ENCODE measurements around the gene SLC35B4.

SLC35B4 gene

DNA sequence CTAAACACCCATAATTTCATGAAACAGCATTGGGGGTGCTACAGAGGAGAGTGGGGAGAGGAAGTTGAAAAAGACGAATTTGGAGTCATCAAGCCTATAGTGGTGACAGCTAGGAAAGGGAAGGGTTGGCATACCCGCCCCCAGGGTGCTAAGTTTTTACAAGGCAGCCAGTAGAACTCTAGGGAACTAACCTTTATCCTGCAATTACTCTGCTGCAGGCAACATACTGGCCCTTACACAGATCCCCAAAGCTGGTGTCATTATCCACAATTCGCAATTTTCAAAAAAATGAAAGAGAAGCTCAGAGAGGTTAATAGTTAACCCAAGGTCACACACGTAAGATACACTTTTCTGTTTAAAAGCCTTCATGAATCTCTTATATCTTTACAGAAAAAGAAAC is 14.2 kb upstream of the SLC35B4 start:
- H3K9me3 ChIP-seq (ENCODE audit: control insufficient read depth, low read length), result peaks cover 3% of the 10 kb centered on the region
- H3K4me3 ChIP-seq (ENCODE audit: low read length), result no peak overlapping the region
- no peak for DNase-seq (ENCODE audit: low read depth)
- no peaks in the 10 kb centered on the region for H3K36me3 ChIP-seq (ENCODE audit: control insufficient read depth, insufficient read depth, low read length, severe bottlenecking)
- no peak overlapping the region for H3K9ac ChIP-seq (ENCODE audit: low read length)
- H3K27me3 ChIP-seq (replicated peaks; ENCODE audit: control insufficient read depth, insufficient read depth, low read length), result peaks cover 32% of the 10 kb centered on the region
- H3K4me1 ChIP-seq (ENCODE audit: control insufficient read depth, insufficient read depth, low read length), result no peaks in the 10 kb centered on the region

DNA sequence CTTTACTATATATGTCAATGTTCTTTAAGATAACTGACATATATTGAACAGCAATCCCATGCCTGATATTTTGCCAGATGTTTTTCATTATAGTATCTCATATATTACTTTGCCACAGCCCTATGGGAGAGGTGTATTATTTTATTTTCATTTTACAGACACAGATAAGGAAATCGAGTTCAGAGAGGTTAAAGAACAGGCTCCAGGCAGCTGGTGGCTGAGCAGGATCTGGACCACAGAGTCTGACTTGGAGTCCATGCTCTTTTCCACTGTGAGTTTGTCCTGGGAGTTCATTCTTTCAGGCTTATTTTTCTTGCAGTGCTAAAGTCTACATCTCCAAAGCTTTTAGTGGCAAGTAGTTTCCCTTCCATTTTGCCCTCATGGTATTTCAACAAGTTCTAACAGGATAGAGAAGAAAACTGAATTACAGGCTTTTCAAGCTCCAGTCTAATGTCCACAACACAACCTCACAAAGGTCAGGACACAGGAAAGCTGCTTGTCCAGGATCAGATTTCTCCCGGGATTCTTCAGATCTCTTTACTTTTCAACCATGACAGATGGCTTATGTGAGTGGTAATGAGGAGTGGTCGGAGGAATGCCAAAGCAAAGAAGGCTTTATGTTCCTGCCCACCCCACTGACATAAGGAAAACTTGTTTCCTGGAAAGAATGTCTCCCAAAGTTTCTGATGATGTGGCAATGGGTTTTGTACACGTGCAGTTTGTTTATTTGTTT is 13.1 kb upstream of the SLC35B4 start:
- Histone ChIP-seq H3K36me3 (ENCODE audit: control insufficient read depth, insufficient read depth, low read length, severe bottlenecking) (no peaks in the 10 kb centered on the region), H3K4me3 (ENCODE audit: low read length) (no peak overlapping the region), H3K4me1 (ENCODE audit: control insufficient read depth, insufficient read depth, low read length) (no peaks in the 10 kb centered on the region), H3K27me3 (replicated peaks; ENCODE audit: control insufficient read depth, insufficient read depth, low read length) (peaks cover 26% of the 10 kb centered on the region), H3K9ac (ENCODE audit: low read length) (no peak overlapping the region), H3K9me3 (ENCODE audit: control insufficient read depth, low read length) (no peaks in the 10 kb centered on the region)
- no peak for DNase-seq (ENCODE audit: low read depth)

- Histone ChIP-seq H3K4me3 (ENCODE audit: low read length) (no peak overlapping the region), H3K9ac (ENCODE audit: low read length) (no peak overlapping the region), H3K9me3 (ENCODE audit: control insufficient read depth, low read length) (no peaks in the 10 kb centered on the region), H3K4me1 (ENCODE audit: control insufficient read depth, insufficient read depth, low read length) (no peaks in the 10 kb centered on the region), H3K27me3 (replicated peaks; ENCODE audit: control insufficient read depth, insufficient read depth, low read length) (peaks cover 23% of the 10 kb centered on the region), H3K36me3 (ENCODE audit: control insufficient read depth, insufficient read depth, low read length, severe bottlenecking) (no peaks in the 10 kb centered on the region)
- no peak for DNase-seq (ENCODE audit: low read depth)
These were observed 12.2 kb upstream of the SLC35B4 start for GRCh38 chr7:134328900-134329299.

DNA sequence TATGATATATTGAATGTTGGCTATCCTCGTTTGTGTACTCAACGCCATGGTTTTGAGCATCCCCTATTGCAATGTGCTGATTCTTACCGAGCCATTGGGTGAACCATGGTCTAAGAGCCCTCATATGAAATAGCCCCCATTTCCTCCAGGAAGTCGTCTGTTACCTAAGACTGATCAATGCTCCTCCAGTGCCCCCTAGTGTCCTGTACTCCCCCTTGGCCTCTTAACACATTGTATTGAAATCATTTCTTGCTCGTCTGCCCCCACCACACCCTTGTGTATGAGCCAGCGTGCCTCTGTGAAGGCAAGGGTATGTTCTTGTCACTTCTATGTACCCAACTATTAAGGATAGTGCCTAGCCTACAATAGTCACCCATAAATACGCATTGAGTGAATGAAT is 11.2 kb upstream of the SLC35B4 start:
- Histone ChIP-seq H3K9me3 (ENCODE audit: control insufficient read depth, low read length) (no peaks in the 10 kb centered on the region), H3K36me3 (ENCODE audit: control insufficient read depth, insufficient read depth, low read length, severe bottlenecking) (no peaks in the 10 kb centered on the region), H3K4me1 (ENCODE audit: control insufficient read depth, insufficient read depth, low read length) (no peaks in the 10 kb centered on the region), H3K9ac (ENCODE audit: low read length) (no peak overlapping the region), H3K4me3 (ENCODE audit: low read length) (no peak overlapping the region), H3K27me3 (replicated peaks; ENCODE audit: control insufficient read depth, insufficient read depth, low read length) (peaks cover 18% of the 10 kb centered on the region)
- peak; percentile 47 for DNase-seq (ENCODE audit: low read depth)

DNA sequence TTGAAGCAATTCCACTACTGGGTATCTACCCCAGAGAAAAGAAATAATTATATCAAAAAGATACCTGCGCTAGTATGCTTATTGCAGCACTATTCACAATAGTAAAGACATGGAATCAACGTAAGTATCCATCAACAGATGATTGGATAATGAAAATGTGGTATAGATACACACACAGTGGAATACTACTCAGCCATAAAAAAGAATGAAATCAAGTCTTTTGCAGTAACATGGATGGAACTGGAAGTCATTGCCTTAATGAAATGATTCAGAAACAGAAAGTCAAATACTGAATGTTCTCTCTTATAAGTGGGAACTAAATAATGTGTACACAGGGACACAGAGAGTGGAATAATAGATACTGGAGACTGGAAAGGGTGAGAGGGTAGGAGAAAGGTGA is 7.4 kb upstream of the SLC35B4 start:
- H3K36me3 ChIP-seq (ENCODE audit: control insufficient read depth, insufficient read depth, low read length, severe bottlenecking), result no peaks in the 10 kb centered on the region
- no peak for DNase-seq (ENCODE audit: low read depth)
- H3K27me3 ChIP-seq (replicated peaks; ENCODE audit: control insufficient read depth, insufficient read depth, low read length), result no peaks in the 10 kb centered on the region
- H3K4me1 ChIP-seq (ENCODE audit: control insufficient read depth, insufficient read depth, low read length), result no peaks in the 10 kb centered on the region
- no peak overlapping the region for H3K9ac ChIP-seq (ENCODE audit: low read length)
- H3K9me3 ChIP-seq (ENCODE audit: control insufficient read depth, low read length), result no peaks in the 10 kb centered on the region
- H3K4me3 ChIP-seq (ENCODE audit: low read length), result no peak overlapping the region

DNA sequence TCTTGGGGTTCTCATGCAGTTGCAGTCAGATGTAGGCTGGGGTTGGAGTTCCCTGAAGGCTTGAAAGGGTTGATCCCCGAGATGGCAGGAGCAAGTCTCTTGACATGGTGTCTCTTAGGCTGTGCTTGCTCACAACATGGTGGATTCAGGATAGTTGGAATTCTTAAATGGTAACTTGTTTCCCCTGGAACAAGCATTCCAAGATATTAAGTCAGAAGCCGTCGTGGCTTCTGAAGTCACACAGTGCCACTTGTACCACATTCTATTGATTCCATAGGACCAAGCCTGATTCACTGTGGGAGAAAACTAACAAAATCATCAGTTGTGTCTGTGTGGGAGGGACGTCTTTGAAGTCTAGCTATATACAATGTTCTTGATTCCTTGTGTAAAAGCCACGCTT is 3.5 kb upstream of the SLC35B4 start:
- DNase-seq (ENCODE audit: low read depth), result peak; percentile 24
- Histone ChIP-seq H3K27me3 (replicated peaks; ENCODE audit: control insufficient read depth, insufficient read depth, low read length) (no peaks in the 10 kb centered on the region), H3K9ac (ENCODE audit: low read length) (no peak overlapping the region), H3K36me3 (ENCODE audit: control insufficient read depth, insufficient read depth, low read length, severe bottlenecking) (no peaks in the 10 kb centered on the region), H3K9me3 (ENCODE audit: control insufficient read depth, low read length) (no peaks in the 10 kb centered on the region), H3K4me3 (ENCODE audit: low read length) (no peak overlapping the region), H3K4me1 (ENCODE audit: control insufficient read depth, insufficient read depth, low read length) (peaks cover 10% of the 10 kb centered on the region)

DNA sequence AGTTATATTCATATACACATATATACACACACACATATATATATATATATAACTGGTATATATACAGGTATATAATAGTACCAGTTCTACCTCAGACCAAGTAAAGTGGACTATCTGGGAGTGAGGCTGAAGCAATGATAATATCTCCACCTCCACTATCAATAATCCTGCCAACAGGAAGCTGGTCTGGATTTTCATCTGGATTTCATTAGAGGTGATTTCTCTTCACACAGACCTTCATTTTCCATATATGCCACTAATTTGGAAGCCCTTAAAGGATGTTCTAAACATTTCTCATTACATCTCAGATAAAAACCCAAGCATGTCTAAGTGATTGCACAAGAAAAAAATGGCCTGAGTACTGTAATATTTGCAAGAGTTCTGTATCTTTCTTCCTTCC is 1.7 kb upstream of the SLC35B4 start:
- DNase-seq (ENCODE audit: low read depth), result no peak
- H3K36me3 ChIP-seq (ENCODE audit: control insufficient read depth, insufficient read depth, low read length, severe bottlenecking), result no peaks in the 10 kb centered on the region
- no peaks in the 10 kb centered on the region for H3K9me3 ChIP-seq (ENCODE audit: control insufficient read depth, low read length)
- peaks cover 10% of the 10 kb centered on the region for H3K4me1 ChIP-seq (ENCODE audit: control insufficient read depth, insufficient read depth, low read length)
- no peak overlapping the region for H3K4me3 ChIP-seq (ENCODE audit: low read length)
- no peaks in the 10 kb centered on the region for H3K27me3 ChIP-seq (replicated peaks; ENCODE audit: control insufficient read depth, insufficient read depth, low read length)
- H3K9ac ChIP-seq (ENCODE audit: low read length), result no peak overlapping the region

DNA sequence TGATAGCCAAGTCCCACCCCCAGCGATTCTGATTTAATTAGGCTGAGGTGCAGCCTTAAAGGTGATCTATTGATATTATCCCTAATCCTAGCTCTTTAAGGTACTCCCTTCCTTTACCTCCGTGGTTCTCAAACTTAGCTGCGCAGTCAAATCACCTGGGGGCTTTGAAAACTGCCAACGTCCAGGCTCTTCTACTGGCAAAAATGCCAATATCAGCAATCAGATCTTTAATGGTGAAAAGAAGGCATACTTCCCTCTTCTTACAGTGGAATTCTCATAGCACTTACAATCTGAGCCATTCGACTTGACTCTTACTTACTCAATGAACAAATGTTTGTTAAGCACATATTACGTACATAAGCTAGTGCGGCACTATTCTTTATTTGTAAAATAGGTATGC is 704 bp upstream of the SLC35B4 start:
- Histone ChIP-seq H3K27me3 (replicated peaks; ENCODE audit: control insufficient read depth, insufficient read depth, low read length) (no peaks in the 10 kb centered on the region), H3K4me1 (ENCODE audit: control insufficient read depth, insufficient read depth, low read length) (peaks cover 14% of the 10 kb centered on the region), H3K9me3 (ENCODE audit: control insufficient read depth, low read length) (no peaks in the 10 kb centered on the region), H3K4me3 (ENCODE audit: low read length) (peak overlapping the region; percentile 95), H3K9ac (ENCODE audit: low read length) (peak overlapping the region; percentile 92), H3K36me3 (ENCODE audit: control insufficient read depth, insufficient read depth, low read length, severe bottlenecking) (no peaks in the 10 kb centered on the region)
- no peak for DNase-seq (ENCODE audit: low read depth)

DNA sequence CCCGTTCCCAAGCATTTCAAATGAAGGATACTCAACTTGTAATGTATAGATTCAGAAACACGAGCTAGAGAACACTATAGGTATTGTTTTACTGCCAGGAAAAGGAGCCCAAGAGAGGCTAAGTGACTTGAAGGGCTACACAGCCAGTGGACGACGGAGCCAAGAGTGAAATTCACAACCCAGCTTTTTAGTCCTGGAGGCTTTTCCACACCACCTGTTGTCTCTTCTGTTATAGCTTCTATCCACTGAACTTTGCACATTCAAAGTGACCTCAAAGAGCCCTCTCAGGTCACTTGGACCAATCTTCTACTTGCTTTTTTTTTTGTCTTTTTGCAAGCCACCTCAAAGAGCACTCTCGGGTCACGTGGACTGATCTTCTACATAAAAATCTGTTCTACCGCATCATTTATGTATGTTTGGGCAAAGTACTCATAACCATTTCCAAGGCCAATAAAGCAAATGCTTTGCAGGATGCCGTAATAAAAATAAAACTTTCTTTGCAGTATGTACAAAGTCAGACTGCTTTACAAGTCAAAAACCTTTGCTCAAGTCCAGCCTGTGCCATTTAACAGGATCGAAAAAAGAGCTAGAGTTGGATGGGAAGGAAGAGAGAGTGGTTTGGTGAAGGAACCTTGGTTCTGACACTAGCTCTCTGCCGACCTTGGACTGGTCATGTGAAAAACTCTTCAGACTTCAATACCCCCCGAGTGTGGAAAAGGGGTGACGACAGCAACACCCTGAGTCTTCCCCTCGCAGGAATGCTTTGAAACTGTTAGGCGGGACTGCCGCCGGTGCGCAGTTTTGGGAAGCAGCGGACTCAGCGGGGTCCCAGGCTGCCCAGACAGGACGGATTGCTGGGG is 821 bp downstream of the SLC35B4 start:
- Histone ChIP-seq H3K4me1 (ENCODE audit: control insufficient read depth, insufficient read depth, low read length) (peaks cover 14% of the 10 kb centered on the region), H3K27me3 (replicated peaks; ENCODE audit: control insufficient read depth, insufficient read depth, low read length) (no peaks in the 10 kb centered on the region), H3K9me3 (ENCODE audit: control insufficient read depth, low read length) (no peaks in the 10 kb centered on the region), H3K36me3 (ENCODE audit: control insufficient read depth, insufficient read depth, low read length, severe bottlenecking) (no peaks in the 10 kb centered on the region), H3K9ac (ENCODE audit: low read length) (peak overlapping the region; percentile 92), H3K4me3 (ENCODE audit: low read length) (peak overlapping the region; percentile 95)
- peak; percentile 64 for DNase-seq (ENCODE audit: low read depth)

GRCh38 chr7:134313543-134313942 is 3.2 kb downstream of the SLC35B4 start:
- no peaks in the 10 kb centered on the region for H3K36me3 ChIP-seq (ENCODE audit: control insufficient read depth, insufficient read depth, low read length, severe bottlenecking)
- DNase-seq (ENCODE audit: low read depth), result no peak
- H3K9me3 ChIP-seq (ENCODE audit: control insufficient read depth, low read length), result no peaks in the 10 kb centered on the region
- H3K9ac ChIP-seq (ENCODE audit: low read length), result no peak overlapping the region
- no peaks in the 10 kb centered on the region for H3K27me3 ChIP-seq (replicated peaks; ENCODE audit: control insufficient read depth, insufficient read depth, low read length)
- peaks cover 14% of the 10 kb centered on the region for H3K4me1 ChIP-seq (ENCODE audit: control insufficient read depth, insufficient read depth, low read length)
- H3K4me3 ChIP-seq (ENCODE audit: low read length), result no peak overlapping the region

GRCh38 chr7:134312717-134313116 is 4.0 kb downstream of the SLC35B4 start:
- no peak for DNase-seq (ENCODE audit: low read depth)
- H3K4me1 ChIP-seq (ENCODE audit: control insufficient read depth, insufficient read depth, low read length), result peaks cover 14% of the 10 kb centered on the region
- no peaks in the 10 kb centered on the region for H3K9me3 ChIP-seq (ENCODE audit: control insufficient read depth, low read length)
- H3K4me3 ChIP-seq (ENCODE audit: low read length), result no peak overlapping the region
- no peaks in the 10 kb centered on the region for H3K36me3 ChIP-seq (ENCODE audit: control insufficient read depth, insufficient read depth, low read length, severe bottlenecking)
- H3K27me3 ChIP-seq (replicated peaks; ENCODE audit: control insufficient read depth, insufficient read depth, low read length), result no peaks in the 10 kb centered on the region
- H3K9ac ChIP-seq (ENCODE audit: low read length), result no peak overlapping the region
